GM13977 (cell line): Measurements from ENCODE around the gene MOB3B.

Experiments used
- DNase-seq: peaks from one replicate; pipeline ENCODE4 v3.0.0; 2012; ENCODE audit warnings: low spot score
- in situ Hi-C: fragments of 300-500 bp; cut with MboI; formaldehyde crosslinking; loops from one replicate; pipeline ENCODE4 v1.12.0; 2022; ENCODE audit warnings: low sequenced_read_pairs, low pct_unique_long_range_greater_than_20kb, mixed read lengths, inconsistent platforms; ENCODE audit not compliant: unreplicated experiment
- TF ChIP-seq, protein P1 (sequence below): IDR thresholded peaks from 2 replicates; pipeline ENCODE4 v1.5.1; 2012; ENCODE audit warnings: mild to moderate bottlenecking, control low read depth; ENCODE audit not compliant: insufficient read depth; ENCODE audit errors: extremely low read depth, missing control alignments

Gene MOB3B

GRCh38 chr9:27431543-27432147 is 98.0 kb downstream of the MOB3B start:
- in situ Hi-C loops, result no loop called here
- TF ChIP-seq, protein P1, sequence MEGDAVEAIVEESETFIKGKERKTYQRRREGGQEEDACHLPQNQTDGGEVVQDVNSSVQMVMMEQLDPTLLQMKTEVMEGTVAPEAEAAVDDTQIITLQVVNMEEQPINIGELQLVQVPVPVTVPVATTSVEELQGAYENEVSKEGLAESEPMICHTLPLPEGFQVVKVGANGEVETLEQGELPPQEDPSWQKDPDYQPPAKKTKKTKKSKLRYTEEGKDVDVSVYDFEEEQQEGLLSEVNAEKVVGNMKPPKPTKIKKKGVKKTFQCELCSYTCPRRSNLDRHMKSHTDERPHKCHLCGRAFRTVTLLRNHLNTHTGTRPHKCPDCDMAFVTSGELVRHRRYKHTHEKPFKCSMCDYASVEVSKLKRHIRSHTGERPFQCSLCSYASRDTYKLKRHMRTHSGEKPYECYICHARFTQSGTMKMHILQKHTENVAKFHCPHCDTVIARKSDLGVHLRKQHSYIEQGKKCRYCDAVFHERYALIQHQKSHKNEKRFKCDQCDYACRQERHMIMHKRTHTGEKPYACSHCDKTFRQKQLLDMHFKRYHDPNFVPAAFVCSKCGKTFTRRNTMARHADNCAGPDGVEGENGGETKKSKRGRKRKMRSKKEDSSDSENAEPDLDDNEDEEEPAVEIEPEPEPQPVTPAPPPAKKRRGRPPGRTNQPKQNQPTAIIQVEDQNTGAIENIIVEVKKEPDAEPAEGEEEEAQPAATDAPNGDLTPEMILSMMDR, result no peak
- DNase-seq, result no peak

DNA sequence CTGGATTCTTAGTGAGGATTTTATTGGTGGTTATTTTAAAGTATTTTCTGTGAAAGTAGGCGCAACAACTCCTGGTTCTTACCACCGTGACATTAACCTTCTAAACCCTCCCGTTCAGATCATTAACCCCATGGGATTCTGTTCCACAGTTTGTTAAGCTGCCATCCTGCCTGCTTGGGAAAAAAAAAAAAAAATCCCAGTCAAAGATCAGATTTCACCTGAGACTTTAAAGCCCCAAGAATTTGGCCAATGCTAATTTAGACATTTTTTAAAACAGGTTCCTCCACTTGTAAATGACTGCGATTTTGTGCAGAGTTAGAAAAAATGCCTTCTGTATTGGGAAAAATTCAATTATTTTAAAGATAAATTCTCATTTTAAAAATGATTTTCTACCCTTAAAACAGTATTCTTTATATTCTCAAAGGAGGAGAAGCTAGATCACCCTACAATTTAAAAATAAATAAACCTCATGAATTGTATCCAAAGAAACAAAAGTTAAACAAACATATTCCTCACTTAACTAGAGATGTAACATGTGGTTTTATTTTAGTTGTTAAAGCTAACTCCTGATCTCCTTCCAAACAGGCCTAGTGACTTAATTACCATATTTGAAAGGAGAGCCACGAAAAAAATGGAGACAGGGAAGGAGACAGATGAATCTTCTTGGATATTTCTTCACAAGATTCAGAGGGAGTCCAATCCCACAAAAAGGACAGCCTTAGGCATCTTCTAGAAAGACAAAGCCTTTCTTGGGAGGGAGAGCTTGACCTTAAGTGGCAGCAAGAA is 98.7 kb downstream of the MOB3B start:
- DNase-seq, result no peak
- in situ Hi-C loops, result no loop called here
- TF ChIP-seq, protein P1, result no peak

GRCh38 chr9:27429917-27430316 is 99.7 kb downstream of the MOB3B start:
- in situ Hi-C loops, result no loop called here
- TF ChIP-seq, protein P1, result no peak
- no peak for DNase-seq

DNA sequence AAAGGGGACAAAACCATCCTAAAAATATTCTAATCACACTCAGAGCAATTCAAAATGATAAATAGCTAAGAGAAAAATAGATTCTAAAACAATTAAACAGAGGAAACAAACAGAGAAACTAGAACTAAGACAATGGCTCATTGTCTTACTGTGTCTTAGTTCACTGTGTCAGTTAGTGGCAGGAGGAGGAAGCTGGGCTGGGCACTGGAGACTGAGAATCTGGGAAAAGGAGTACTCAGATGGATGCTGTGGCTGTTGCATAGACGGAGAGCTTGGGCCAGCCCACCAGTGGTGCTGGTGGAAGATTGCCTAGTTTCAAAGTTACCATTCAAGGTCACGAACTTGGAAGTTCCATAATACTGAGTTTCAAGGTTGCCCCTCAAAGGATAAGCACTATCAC is 100.2 kb downstream of the MOB3B start:
- TF ChIP-seq, protein P1, result no peak
- in situ Hi-C loops, result no loop called here
- no peak for DNase-seq

DNA sequence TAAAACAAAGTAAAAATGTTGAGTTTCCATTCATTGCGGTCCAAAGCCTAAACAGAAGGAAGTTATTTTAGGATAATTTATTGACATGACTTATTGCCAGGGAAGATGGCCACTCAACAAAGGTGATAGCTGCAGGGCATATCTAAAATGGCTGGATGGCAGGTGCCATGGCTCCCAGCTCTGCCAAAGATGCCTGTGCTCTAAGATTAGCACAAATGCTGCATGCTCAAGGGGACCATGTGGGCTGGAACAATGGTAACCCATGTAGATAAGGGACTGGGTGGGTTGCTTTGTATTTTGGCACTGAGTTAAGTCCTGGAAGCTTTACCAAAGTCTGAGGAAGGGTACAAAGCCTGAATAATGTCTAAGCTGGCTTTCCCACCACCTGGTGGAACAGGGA is 101.1 kb downstream of the MOB3B start:
- in situ Hi-C loops, result no loop called here
- TF ChIP-seq, protein P1, result no peak
- no peak for DNase-seq

DNA sequence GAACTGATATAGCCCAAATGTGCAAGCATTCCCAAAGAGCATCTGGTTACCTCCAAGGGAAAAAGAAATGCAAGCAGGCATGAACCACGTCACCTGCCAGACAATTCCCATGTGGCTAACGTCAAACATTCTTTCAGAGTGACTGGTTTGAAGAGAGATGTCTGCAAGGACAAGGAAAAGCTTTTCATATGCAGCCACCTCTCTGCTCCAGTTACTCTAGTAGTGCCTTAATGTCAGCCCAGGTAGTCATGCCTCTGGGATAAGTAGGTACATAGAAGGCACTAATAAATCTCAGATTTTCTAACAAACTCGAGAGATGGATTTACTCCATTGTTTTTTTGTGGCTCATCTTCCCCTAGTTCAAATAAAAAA is 102.4 kb downstream of the MOB3B start:
- TF ChIP-seq, protein P1, result no peak
- DNase-seq, result no peak
- in situ Hi-C loops, result no loop called here
